ENCODE measurements around the gene ATP2B3.

ATP2B3 gene

GRCh38 chrX:153511784-153512500 lies 5.5 kb upstream of the ATP2B3 start:
- DNase-seq, result no peak

GRCh38 chrX:153512501-153512893 lies 4.9 kb upstream of the ATP2B3 start:
- DNase-seq, result no peak

GRCh38 chrX:153513265-153513664 lies 4.2 kb upstream of the ATP2B3 start:
- DNase-seq, result no peak

GRCh38 chrX:153514259-153514658 lies 3.2 kb upstream of the ATP2B3 start:
- no peak for DNase-seq

- DNase-seq, result no peak
Measured at GRCh38 chrX:153515435-153515834, 2.0 kb upstream of the ATP2B3 start.

- no peak for DNase-seq
Measured at GRCh38 chrX:153516073-153516472, 1.4 kb upstream of the ATP2B3 start.

- no peak for DNase-seq
Measured at GRCh38 chrX:153517946-153518834, 748 bp downstream of the ATP2B3 start.

GRCh38 chrX:153519569-153520286 lies 2.3 kb downstream of the ATP2B3 start:
- no peak for DNase-seq

GRCh38 chrX:153520287-153520917 lies 3.0 kb downstream of the ATP2B3 start:
- no peak for DNase-seq

GRCh38 chrX:153521034-153521433 lies 3.6 kb downstream of the ATP2B3 start:
- DNase-seq, result no peak

GRCh38 chrX:153522259-153522658 lies 4.8 kb downstream of the ATP2B3 start:
- DNase-seq, result no peak

- no peak for DNase-seq
Measured at GRCh38 chrX:153523269-153523668, 5.8 kb downstream of the ATP2B3 start.

GRCh38 chrX:153524234-153524633 lies 6.8 kb downstream of the ATP2B3 start:
- no peak for DNase-seq

GRCh38 chrX:153525451-153525850 lies 8.0 kb downstream of the ATP2B3 start:
- no peak for DNase-seq

GRCh38 chrX:153526042-153526441 lies 8.6 kb downstream of the ATP2B3 start:
- DNase-seq, result no peak

GRCh38 chrX:153526801-153527200 lies 9.4 kb downstream of the ATP2B3 start:
- no peak for DNase-seq

- DNase-seq, result no peak
Measured at GRCh38 chrX:153527208-153527607, 9.8 kb downstream of the ATP2B3 start.

- no peak for DNase-seq
Measured at GRCh38 chrX:153530411-153531129, 13.1 kb downstream of the ATP2B3 start.

GRCh38 chrX:153533091-153533490 lies 15.6 kb downstream of the ATP2B3 start:
- DNase-seq, result no peak

GRCh38 chrX:153537080-153537479 lies 19.6 kb downstream of the ATP2B3 start:
- no peak for DNase-seq

GRCh38 chrX:153537526-153538295 lies 20.3 kb downstream of the ATP2B3 start:
- no peak for DNase-seq

GRCh38 chrX:153538424-153538823 lies 21.0 kb downstream of the ATP2B3 start:
- DNase-seq, result no peak

Data from GOT3 (cell line).